NB4 (cell line): ENCODE measurements around the gene APOC3.

ENCODE experiments used
- CTCF ChIP-seq: IDR thresholded peaks from one replicate; pipeline ENCODE4 v1.5.1; 2012; ENCODE audit warnings: low read depth, low read length
- MAX ChIP-seq: IDR thresholded peaks from 2 replicates; pipeline ENCODE4 v1.6.1; 2011; ENCODE audit warnings: low read depth, low read length

DNA sequence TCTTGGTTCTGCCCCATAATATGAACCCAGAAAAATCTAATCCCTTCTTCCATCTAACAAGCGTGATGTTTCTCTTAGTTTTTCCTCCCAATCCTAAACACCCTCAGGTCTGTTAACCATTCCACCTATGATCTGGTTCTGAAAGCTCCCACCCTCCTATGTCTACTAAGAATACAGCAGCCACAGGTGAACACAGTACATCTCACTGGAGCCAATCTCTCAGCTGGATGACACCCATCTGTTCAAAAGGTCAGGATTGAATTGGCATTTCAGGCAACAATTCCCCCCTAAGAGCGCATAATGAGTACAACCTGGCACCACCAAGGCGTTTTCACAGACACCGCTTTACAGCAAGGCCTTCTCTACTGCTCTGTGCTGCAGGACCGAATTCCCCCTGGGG is 26.7 kb downstream of the APOC3 start:
- TF ChIP-seq MAX (no peak), CTCF (no peak)
